ENCODE measurements around the gene ENPP5. TPM values are rescaled to one million over a fixed set of nuclear protein-coding genes. Genes with fewer than 3 reads are reported as not detected.

Gene ENPP5
- total and polyA plus RNA-seq, 2 of the 4 experiments (the other 2 are of a cell fraction) = under 0.01 TPM; not detected in 1

GRCh38 chr6:46201702-46202101, 30.9 kb upstream of the ENPP5 start:
- ChIA-PET POLR2A (ENCODE audit: unreplicated experiment) (no interaction called here), CTCF (no interaction called here)
- TF ChIP-seq MAZ (IDR thresholded peaks at IDR 0.05; ENCODE audit: borderline replicate concordance, low read depth, low read length) = no peak
- TF ChIP-seq CEBPB (IDR thresholded peaks at IDR 0.05; ENCODE audit: low read depth, low read length) = no peak
- no peak for TF ChIP-seq CHD1 (IDR thresholded peaks at IDR 0.05; ENCODE audit: low read depth, low read length)
- no peak for TF ChIP-seq NFE2L2 (IDR thresholded peaks at IDR 0.05; ENCODE audit: low read depth, low read length)
- TF ChIP-seq SMC3 (IDR thresholded peaks at IDR 0.05; ENCODE audit: low read depth, low read length) = no peak
- no peak for TF ChIP-seq BHLHE40 (IDR thresholded peaks at IDR 0.05; ENCODE audit: low read depth, low read length)
- TF ChIP-seq POLR2A (IDR thresholded peaks at IDR 0.05; ENCODE audit: low read depth, low read length) = no peak
- TF ChIP-seq USF2 (IDR thresholded peaks at IDR 0.05; ENCODE audit: low read depth, low read length) = no peak
- no peak for TF ChIP-seq FOS (IDR thresholded peaks at IDR 0.05; ENCODE audit: low read depth, low read length)
- no peak for TF ChIP-seq RFX5 (IDR thresholded peaks at IDR 0.05; ENCODE audit: low read depth, low read length)
- Histone ChIP-seq H2BK5ac (ENCODE audit: low read depth, low read length, poor library complexity, severe bottlenecking) (no peak overlapping the region), H2BK20ac (ENCODE audit: low read depth, low read length) (no peak overlapping the region), H4K8ac (ENCODE audit: low read depth in 2 of 2, low read length in 2 of 2) (no peak overlapping the region), H2AK9ac (replicated peaks; ENCODE audit: low read depth, low read length, poor library complexity) (no peak overlapping the region), H3K4ac (ENCODE audit: low read depth, low read length) (no peak overlapping the region), H3K27ac (ENCODE audit: insufficient read depth, low read length) (no peak overlapping the region), H3K56ac (ENCODE audit: extremely low read depth, insufficient read depth, low read length) (no peak overlapping the region), H4K20me1 (ENCODE audit: insufficient read depth, low read length) (no peaks in the 10 kb centered on the region), H3K4me3 (ENCODE audit: insufficient read depth, low read depth, low read length) (no peak overlapping the region), H2BK15ac (ENCODE audit: low read depth, low read length) (no peak overlapping the region), H3K9me1 (ENCODE audit: insufficient read depth, low read length) (no peaks in the 10 kb centered on the region), H3K23ac (ENCODE audit: low read depth, low read length) (no peak overlapping the region), H2BK120ac (ENCODE audit: low read depth, low read length) (no peak overlapping the region), H2AK5ac (ENCODE audit: low read depth, low read length) (no peak overlapping the region), H3K9ac (ENCODE audit: low read depth, low read length) (no peak overlapping the region), H3K4me1 (ENCODE audit: control insufficient read depth, insufficient read depth, low read length) (no peaks in the 10 kb centered on the region), H3K79me1 (ENCODE audit: low read depth in 1 of 2, low read length in 2 of 2) (no peaks in the 10 kb centered on the region), H3K18ac (ENCODE audit: low read depth, low read length) (no peak overlapping the region), H2AFZ (replicated peaks; ENCODE audit: low read length, poor library complexity) (no peak overlapping the region), H4K5ac (ENCODE audit: low read depth, low read length) (no peak overlapping the region), H3K4me2 (ENCODE audit: low read depth, low read length) (no peak overlapping the region), H3K27me3 (ENCODE audit: control insufficient read depth, insufficient read depth, low read length) (no peaks in the 10 kb centered on the region), H3K36me3 (ENCODE audit: control insufficient read depth, insufficient read depth, low read length) (no peaks in the 10 kb centered on the region), H4K91ac (ENCODE audit: insufficient read depth, low read depth, low read length) (no peak overlapping the region), H3K14ac (replicated peaks; ENCODE audit: low read depth, low read length) (no peak overlapping the region), H3K9me3 (ENCODE audit: control insufficient read depth, insufficient read depth, low read length) (no peaks in the 10 kb centered on the region)
- ATAC-seq (ENCODE audit: low read depth) (no peak), DNase-seq (no peak)
- intact Hi-C loops (cut with micrococcal nuclease) = no loop called here
- no CpG with 5 or more reads among the region's 4 CpGs for WGBS, 2 experiments (ENCODE audit: extremely low coverage in 2 of 2, insufficient read length in 1 of 2)
- in situ Hi-C loops (cut with MboI; ENCODE audit: low sequenced_read_pairs) = no loop called here
- no TSS peak for BruUV-seq (replicated peaks)
- dilution Hi-C loops (cut with HindIII; ENCODE audit: low sequenced_read_pairs, unreplicated experiment) = no loop called here
